ENCODE measurements around the gene METTL4. TPM values are rescaled to one million over a fixed set of nuclear protein-coding genes. Genes with fewer than 3 reads are reported as not detected.
"Not testable (repeated sequence)": the region's sequence is repeated elsewhere in the genome, so short reads cannot be mapped to it uniquely, and the experiment has no call there.

Gene METTL4
- total RNA-seq, 1 donor from 2014 or later: 9.8 TPM

GRCh38 chr18:2549462-2549861 lies 21.8 kb downstream of the METTL4 start:
- H3K27me3 Mint-ChIP-seq: no peaks in the 10 kb centered on the region
- no peak overlapping the region for H3K4me3 Mint-ChIP-seq
- H3K36me3 Mint-ChIP-seq: peaks cover 5% of the 10 kb centered on the region
- no peaks in the 10 kb centered on the region for H3K4me1 Mint-ChIP-seq (ENCODE audit: unreplicated experiment)
- no peak overlapping the region for H3K27ac Mint-ChIP-seq
- DNase-seq (ENCODE audit: extremely low spot score, unreplicated experiment): no peak
- no peak for TF ChIP-seq CTCF (conservative IDR thresholded peaks at IDR 0.05)
- no peaks in the 10 kb centered on the region for H3K9me3 Mint-ChIP-seq

DNA sequence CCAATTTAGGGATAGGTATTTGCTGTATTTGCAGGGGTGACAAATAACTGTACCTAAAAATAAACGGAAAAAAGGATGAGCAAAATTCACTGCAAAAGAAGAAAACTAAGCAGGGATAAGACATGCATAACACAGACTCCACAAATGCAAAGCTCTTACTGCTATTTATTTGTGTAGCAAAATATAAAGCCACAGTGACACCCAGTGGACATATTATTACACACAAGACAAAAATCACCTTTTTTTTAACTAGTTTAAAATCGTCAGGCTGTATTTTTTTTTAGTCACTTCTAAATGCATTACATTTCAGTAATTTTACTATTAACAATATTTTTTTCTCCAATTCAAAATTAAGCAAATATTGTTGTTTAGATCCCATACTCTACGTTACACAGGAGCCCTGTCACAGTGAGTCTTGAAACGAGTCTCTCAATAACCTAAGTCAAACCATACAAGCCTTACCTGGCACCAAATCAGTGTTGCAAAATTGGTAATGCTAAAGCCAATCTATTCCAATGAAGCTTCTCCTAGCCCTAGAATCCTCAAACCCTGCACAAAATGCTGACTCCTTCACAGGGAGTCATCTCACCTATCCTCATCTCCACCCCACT lies 23.7 kb downstream of the METTL4 start:
- peak; percentile 82 for TF ChIP-seq CTCF (conservative IDR thresholded peaks at IDR 0.05)
- no peaks in the 10 kb centered on the region for H3K9me3 Mint-ChIP-seq
- DNase-seq (ENCODE audit: extremely low spot score, unreplicated experiment): no peak
- H3K4me1 Mint-ChIP-seq (ENCODE audit: unreplicated experiment): no peaks in the 10 kb centered on the region
- H3K27me3 Mint-ChIP-seq: no peaks in the 10 kb centered on the region
- H3K36me3 Mint-ChIP-seq: peaks cover 5% of the 10 kb centered on the region
- no peak overlapping the region for H3K27ac Mint-ChIP-seq
- no peak overlapping the region for H3K4me3 Mint-ChIP-seq

DNA sequence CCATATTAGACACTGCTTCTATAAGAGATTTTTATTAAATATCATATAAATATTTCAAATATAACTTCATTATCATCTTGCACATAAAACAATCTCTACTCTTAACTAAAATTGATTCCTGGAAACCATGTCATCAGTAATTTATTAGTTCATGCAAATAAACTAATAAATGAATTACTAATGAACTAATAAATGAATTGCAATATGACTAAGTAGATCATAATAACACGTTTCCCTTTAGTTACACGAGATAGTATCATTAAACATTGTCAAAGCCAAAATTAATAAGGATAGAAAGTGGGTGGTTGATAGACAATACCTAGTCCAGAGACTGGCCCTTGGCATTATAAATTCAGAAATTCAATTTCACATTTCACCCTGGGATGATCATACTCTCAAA lies 26.1 kb downstream of the METTL4 start:
- H3K4me3 Mint-ChIP-seq: no peak overlapping the region

DNA sequence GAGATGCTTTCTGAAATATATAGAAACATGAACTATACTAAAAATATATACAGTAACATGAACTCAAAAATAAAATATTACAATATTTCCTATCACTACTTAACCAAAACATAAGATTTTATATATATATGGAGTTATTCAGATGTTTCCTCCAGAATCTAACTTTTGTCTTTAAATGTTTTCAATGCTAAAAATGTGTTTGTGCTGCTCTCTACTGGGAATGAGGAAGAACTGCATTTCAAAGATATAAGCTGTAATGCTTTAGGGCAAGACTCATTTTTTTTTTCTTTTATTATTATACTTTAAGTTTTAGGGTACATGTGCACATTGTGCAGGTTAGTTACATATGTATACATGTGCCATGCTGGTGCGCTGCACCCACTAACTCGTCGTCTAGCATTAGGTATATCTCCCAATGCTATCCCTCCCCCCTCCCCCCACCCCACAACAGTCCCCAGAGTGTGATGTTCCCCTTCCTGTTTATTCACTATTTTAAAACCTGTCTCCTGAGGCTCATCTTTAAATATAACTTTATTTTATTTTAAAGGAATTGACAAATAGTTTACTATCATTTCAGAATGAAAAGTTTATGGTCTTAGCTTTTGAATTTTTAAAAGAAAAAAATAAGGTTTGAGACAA lies 29.3 kb downstream of the METTL4 start:
- H3K27me3 Mint-ChIP-seq; H3K4me1 Mint-ChIP-seq (ENCODE audit: unreplicated experiment); H3K27ac Mint-ChIP-seq; H3K4me3 Mint-ChIP-seq; H3K36me3 Mint-ChIP-seq; H3K9me3 Mint-ChIP-seq; DNase-seq (ENCODE audit: extremely low spot score, unreplicated experiment): not testable (repeated sequence)
- TF ChIP-seq CTCF (conservative IDR thresholded peaks at IDR 0.05): peak; percentile 84

More for the DNA sequence above, 26.1 kb downstream of the METTL4 start:
- H3K27ac Mint-ChIP-seq: no peak overlapping the region
- H3K9me3 Mint-ChIP-seq: no peaks in the 10 kb centered on the region
- DNase-seq (ENCODE audit: extremely low spot score, unreplicated experiment): no peak
- H3K27me3 Mint-ChIP-seq: no peaks in the 10 kb centered on the region
- peaks cover 7% of the 10 kb centered on the region for H3K4me1 Mint-ChIP-seq (ENCODE audit: unreplicated experiment)
- no peak for TF ChIP-seq CTCF (conservative IDR thresholded peaks at IDR 0.05)
- H3K36me3 Mint-ChIP-seq: no peaks in the 10 kb centered on the region

- no peak overlapping the region for H3K27ac Mint-ChIP-seq
- H3K4me3 Mint-ChIP-seq: no peak overlapping the region
- H3K9me3 Mint-ChIP-seq: no peaks in the 10 kb centered on the region
- no peaks in the 10 kb centered on the region for H3K27me3 Mint-ChIP-seq
- no peak for DNase-seq (ENCODE audit: extremely low spot score, unreplicated experiment)
- peaks cover 9% of the 10 kb centered on the region for H3K4me1 Mint-ChIP-seq (ENCODE audit: unreplicated experiment)
- no peak for TF ChIP-seq CTCF (conservative IDR thresholded peaks at IDR 0.05)
- H3K36me3 Mint-ChIP-seq: peaks cover 8% of the 10 kb centered on the region
Observed at GRCh38 chr18:2540575-2540974, 30.7 kb downstream of the METTL4 start.

All from type B pancreatic cell (in vitro differentiated cells).